Stimulated activated CD8-positive, alpha-beta memory T cell treated with anti-CD3 and anti-CD28 coated beads, Interleukin-15, amount 100 ng/mL, for 1 hour (primary cell): ENCODE measurements around the gene LRP1-AS.

Experiments used
- DNase-seq: peaks from one replicate; pipeline ENCODE4 v3.0.0-alpha.2; 2020; ENCODE audit warnings: low read depth

The LRP1-AS gene

DNA sequence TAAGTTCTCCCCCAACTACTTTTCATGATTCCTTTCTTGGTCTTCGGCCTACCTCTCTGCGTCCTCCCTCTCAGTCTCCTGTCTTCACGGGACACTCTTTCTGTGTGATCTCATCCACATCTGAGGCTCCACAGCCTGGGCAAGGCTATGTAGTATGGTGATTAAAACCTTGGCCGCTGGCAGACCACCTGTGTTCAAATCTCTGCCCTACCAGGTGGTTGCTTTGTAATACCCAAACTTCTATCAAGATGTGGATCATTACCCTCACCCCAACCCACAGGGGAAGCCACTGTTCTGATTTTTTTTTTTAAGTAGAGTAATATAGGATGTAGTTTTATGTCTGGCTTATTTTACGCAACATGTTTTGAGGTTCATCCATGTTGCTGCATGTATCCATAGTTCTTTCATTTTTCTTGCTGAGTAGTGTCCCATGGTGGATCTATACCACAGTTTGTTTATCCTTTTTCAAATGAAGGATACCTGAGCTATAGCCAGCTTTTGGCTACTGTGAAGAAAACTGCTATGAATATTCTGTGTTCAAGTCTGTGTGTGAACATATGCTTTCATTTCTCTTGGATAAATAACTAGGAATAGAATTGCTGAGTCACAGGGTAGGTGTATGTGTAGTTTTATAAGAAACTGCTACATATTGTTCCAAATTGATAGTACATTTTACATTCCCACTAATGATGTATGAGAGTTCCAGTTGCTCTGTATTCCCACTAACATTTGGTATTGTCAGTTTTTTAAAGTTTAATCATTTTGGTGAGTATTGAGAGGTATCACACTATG, 27.9 kb downstream of the LRP1-AS start:
- no peak for DNase-seq

DNA sequence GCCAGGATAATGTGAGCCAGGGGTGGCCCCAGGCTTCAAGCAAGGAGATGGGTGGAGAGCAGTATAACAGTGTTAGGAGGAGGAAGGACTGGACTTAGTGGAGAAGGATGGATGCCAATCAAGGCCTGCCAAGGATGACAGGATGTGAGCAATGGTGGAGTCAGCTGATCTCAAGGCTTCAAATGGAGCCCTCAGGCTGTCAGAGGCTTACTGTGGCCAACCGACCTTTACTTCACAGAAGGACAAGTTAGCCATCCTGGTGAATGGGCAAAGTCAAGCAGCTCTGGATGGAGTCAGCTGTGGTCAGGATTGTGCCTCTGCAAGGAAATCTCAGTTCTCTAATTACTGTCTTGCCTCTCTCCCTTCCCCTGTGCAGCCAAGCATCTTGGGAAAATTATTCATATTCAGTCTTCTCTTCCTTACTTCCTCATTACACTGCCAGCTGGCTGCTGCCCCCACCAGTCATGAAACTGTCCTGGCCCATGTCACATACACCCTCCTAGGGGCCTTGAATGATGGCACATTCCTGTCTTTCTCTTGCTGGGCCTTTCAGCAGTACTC, 28.6 kb downstream of the LRP1-AS start:
- DNase-seq: no peak

DNA sequence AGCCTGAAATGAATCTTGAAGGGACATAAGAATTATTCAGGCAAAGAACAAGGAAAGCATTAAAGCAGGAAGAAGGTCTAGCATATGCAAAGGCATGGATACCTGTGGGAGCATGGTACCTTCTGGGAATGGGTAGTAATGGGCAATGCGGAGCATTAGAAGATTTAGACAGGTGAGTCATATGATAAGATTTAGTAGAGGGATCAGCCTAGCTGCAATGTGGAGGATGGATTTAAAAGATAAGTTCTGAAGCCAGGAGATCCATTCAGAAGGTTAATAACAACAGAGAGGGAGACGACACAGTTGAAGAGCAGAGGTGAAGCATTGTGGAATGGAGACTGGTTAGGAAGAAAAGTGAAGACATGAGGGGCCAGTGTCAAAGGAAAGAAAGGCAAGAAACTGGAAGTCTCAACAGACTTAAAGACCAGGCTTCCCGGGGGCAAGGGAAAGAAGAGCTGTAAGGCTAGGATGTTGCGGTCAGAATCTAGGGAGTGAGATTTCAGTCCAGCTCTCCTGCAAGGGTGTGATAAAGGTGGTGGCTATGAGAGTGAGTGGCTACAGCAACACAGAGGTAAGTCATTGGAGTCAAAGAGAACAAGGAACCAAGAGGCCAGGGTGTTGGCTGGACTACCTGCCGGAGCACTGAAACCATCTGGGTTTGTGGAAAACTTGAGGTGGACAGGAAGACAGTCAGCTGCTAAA, 30.7 kb downstream of the LRP1-AS start:
- no peak for DNase-seq

DNA sequence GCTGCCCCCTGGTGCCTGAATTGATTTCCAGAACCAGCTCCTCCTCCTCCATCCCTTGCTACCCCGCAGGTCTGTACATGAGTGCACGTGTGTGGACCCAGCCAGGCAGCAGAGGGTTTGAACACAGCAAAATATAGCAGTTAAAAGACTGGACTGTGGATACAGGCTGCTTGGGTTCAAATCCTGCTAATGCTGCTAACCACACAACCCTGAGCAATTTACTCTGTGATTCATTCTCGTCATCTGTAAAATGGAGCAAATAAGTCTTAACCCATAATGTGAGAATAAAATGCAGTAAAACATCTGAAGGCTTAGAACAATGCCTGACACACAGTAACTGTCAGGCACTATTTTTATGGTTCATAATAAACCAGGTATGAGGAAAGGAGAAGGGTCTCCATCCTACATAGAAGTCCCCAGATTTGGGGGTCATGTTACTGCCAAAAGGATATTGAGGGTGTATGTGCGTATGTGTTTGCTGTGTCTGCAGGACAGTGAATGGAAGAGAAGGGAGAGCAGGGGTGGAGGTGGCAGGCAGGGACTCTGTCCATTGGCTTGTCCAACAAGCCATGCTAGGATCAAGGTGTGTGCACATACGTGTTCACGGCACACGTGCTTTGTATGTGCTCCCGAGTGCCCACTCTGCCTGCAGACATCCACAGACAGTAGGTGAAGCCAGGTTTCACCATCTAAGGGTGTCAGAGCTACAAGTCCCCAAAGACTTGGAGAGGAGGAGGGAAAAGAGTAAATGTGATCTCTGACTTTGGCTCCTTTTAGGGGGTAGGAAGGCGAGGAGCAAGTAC, 34.7 kb downstream of the LRP1-AS start:
- no peak for DNase-seq

DNA sequence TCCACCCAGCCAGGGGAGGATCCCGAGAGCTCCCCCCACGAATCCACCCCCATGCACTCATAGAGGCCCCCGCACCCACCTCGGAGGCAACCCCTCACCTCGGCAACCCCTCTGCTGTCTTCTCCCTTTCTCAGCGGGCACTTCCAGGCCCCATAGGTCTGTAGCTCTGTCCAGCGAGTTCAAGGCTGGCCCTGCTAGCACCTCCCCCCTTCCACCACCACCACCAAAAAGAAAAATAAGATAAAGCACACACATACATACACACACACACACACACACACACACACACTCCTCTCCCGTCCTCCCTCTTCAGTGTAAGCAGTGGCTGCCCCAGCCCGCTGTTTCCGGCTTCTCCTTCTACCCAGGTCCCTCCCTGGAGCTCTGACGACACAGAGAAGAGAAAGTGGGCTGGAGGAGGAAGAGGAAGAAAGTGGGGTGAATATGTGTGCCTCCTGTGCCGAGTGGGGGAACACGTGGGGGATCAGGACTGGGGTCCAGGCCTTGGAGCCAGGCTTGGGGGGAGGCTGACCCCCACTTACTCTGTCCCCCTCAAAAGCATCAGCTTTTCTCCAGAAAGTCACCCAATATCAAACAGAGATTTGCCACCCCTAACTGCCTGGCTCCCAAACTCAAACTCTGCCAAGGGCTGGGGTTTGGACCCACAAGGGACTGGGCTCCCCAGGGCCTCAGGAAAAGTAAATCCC, 36.2 kb downstream of the LRP1-AS start, which contains the start of gene STAT6:
TSS of gene STAT6 (minus strand) at position 332 of the 704 bp plus-strand sequence. CDS start 3,084 bp downstream, outside the sequence.
- peak; percentile 62 for DNase-seq

DNA sequence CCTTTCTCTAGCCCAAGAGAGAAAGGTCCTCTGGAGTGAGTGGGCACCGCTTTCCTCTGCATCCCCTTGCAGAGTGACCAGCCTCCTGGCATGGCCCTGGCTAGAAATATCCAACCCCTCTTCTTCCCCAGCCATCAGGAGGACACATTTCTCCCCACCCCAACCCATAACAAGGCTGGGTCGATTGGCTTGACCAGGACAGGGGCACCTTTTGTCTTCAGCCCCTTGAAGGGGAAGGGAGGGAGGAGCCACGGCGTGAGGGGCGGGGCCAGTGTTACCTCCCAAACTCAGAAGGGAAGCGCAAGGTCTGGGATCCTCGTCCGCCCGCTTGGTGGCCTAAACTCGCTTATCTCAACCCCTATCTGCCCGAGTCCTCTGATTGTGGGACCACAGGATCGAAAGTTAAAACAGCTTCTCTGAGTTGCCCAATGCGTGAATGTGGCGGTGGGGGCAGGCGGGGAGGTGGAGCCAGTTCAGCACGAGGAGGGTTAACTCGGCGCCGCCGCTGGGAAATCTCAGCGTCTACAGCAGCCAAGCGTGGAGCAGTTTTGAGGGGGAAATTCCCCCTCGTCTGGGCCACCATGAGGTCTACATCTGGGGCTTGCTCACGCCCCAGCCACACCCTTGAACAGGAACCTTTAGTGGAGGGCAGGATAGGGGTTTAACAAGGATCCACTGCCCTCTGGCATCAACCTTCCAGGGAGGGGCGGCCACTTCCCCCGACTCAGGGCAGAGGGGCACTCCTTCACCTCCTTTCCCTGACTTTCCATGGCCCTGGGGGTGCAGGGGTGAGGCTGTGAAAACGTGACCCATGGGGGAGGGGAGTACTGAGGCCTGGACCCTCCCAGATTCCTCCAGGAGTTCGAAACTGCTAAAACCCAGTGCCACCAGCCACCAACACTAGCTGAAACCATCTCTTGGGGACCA, 37.1 kb downstream of the LRP1-AS start:
- peak; percentile 42 for DNase-seq

DNA sequence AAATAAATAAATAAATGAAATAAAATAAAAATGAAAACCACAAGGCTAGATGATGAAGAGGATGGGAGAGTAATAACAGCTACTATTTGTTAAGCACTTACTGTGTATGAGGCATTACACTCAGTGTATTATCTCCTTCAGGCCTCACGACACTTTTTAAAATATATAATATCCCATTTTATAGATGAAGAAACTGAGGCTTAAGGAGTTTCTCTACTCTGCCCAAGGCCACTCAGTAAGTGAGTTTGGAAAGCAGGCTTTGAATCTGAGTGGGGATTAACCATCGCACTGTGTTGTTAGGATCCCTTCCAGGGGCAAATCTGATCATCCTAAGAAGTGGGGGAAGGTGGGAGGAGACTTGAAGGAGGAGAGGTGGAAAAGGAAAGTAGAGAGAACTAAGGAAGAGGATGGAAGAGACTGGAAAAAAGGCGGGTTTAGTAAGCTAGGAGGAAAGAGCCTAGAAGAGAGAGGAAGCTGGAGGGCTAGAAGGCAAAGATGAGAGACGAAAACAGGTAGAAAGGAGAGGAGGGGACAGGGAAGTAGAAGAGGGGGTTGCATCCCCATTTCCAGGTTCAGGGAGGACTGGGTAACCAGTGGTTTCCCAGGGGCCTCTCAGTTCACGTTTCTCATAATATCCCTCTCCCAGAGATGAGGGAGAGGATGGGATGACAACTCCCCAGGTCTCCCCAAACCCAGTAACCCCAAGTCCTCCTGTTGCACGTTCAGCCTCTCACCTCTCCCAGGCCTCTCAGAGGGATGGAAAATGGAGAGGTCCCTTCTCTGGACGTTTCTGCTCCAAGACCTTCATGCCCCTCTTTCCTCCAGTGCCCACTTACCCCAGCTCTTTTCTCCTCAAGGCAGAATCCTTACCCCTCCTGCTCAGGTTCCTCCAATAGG, 38.0 kb downstream of the LRP1-AS start:
- DNase-seq: no peak

DNA sequence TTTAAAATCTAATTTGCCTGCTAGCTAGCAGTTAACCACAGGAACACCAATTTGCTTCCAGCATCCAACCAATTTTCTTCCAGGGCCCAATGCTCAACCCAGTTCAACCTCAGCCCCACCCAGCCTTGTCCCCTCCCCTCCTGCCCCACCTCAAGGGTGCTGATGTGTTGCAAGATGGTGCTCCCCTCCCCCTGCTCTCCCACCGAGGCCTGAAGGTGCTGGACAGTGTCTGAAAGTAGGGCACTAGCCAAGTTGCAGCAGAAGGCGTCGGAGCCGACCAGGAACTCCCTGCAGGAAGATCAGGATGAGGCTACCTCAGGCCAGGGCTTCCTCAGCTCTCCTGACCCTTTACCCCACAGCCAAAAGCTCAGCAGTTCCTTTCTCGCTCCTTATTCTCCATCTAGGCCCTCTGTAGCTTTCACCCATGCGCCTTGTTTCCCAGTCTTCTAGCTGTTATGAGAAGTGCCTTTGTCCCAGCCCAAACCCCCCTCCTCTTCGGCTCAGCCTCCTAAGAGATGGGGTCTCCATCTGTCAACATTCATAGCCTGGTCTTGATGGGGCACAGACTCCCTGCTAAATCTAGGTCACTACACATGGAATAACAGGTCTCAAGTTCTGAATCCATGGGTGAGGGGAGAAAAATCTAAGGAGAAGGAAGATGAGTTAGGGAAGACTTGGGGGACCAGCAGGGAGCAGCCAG, 39.8 kb downstream of the LRP1-AS start:
- DNase-seq: no peak

DNA sequence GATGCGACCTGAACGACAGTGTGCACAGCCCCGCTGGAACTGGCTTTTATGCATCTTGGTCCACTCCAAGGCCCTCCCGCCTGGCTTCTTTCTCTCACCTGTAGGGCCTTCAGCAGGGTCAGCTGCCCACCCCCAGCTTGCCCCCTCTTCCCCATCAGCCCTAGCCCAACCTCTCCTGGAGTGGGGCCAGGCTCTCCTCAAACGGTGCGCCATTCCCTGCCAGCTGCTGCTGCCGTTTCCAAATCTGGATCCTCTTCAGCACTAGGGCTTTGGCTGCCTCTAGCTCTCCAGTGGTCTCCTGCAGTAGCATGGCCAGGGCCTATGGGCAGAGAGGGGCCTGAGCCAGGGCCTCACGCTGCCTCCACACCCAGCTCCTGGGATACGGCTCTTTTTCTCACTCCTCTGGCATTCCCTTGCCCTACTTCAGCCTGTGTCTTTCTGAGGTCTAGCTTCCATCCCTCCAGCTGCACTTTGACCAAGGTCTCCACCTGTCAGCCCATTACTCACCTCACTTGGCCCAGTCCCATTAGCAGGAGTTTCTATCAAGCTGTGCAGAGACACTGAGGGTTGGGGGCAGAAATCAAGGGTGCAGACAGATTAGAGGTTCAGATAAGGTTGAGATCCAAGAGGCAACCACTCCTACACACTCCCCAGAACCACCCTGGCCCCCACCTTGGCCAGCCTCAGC, 41.3 kb downstream of the LRP1-AS start:
- DNase-seq: no peak

DNA sequence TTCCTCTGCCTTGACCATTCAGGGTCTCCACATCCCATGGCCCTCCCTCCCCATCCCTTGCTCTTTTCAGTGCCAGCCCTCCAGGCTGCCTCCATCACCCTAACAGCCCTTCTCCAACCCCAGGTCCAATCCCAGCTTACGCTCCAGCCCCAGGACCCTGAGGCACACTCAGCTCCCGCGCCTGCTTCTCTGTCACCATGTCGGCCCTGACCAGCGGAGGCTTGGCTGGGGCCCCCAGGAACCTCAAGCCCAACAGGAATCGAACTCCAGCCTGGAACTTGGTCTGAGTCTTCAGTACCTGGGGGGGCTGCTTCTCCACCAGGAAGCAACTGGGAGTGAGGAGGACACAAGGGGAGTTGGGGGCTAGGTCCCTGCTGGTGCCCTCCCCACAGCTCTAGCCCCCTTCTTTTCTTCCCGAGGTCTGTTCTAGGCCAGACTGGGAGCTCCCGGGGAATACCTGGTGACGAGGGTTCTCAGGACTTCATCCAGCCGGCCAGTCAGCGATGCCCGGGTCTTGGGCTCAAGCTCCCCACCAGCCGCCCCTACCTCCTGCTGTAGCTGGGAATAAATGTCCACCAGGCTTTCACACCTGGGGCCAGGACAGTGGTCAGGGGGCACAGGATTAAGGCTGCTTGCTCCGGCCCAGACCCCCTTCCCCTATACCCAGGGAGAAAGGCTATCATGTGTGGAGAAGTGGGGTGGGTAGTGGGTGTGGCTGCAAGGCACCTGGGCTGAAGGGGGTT, 42.2 kb downstream of the LRP1-AS start:
- DNase-seq: no peak

DNA sequence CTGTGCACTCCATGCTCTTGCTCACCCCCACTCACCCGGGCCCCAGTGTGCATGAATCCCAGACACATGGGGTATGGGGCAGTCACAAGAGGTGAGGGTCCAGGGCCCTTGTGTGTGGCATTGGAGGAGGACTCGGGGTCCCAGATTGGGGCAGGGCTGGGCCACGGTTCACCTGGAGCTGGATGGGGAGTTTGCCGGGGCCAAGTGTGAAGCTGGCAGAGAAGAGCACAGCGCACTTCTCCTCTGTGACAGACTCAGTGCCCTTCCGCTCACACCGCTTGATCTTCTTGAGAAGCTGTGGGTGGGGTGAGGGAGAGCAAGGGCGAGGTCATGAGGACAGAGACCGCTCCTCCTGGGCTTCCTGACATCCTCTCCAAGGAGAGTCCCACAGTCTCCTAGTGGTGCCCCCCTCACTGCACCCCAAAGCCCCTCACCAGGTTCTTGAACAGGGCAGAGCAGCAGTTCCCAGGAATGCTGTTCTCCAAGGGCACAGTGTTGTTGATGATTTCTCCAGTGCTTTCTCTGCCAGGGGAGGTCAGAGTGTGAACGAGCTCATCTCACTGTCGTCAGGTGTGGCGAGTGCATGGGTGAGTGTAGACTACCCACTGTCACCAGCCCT, 43.0 kb downstream of the LRP1-AS start:
- no peak for DNase-seq

DNA sequence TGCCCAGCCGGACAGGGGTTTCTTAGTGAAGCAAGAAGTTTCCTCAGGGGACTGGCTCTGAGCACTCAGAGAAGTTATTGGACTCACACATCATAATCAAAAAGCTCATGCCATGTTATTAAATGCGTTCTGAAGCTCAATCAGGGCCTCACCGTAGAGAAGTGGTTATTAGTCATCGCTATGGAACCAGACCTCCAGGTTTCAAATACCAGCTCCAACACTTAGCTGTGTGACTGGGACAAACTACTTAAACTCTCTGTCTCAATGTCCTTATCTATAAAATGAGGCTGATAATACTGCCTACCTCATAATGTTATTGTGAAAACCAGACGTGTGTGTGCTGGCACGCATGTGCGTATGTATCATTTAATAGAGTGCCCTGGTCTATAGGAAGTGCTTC, 43.6 kb downstream of the LRP1-AS start:
- DNase-seq: no peak

DNA sequence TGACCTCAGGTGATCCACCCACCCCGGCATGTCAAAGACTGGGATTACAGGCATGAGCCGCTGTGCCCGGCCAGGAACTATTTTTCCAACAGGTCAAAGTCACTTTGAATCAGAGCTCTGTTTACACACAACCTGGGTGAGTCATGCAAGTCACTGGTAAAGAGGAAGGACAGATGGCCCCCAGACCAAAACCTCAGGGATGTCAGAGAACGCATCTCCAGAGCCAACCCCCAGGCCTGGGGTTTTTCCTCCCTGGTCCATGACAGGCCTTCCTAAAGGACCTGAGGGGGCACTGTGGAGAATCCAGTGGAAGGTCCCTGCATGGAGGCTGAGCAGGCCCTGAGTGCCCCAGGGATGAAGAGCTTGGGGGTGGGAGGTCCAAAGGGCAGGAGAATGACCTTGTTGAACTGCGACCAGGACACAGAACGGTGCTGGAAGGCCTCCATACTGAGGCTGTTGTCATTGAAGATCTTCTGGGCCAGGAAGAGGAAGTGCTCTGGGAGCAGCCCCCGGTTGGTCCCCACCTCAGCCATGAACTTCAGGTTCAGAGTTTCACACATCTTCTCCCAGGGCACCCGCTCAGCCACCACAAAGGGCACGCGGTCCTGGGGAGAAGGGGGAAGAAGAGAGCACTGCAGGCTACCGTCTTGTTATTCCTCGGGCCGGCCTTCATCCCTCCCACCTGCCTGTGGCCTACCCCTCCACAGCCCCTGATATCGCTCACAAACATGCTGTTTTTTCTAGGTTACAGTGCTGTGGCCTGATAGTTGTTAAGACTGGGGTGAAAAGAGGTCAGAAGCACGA, 45.3 kb downstream of the LRP1-AS start:
- no peak for DNase-seq

DNA sequence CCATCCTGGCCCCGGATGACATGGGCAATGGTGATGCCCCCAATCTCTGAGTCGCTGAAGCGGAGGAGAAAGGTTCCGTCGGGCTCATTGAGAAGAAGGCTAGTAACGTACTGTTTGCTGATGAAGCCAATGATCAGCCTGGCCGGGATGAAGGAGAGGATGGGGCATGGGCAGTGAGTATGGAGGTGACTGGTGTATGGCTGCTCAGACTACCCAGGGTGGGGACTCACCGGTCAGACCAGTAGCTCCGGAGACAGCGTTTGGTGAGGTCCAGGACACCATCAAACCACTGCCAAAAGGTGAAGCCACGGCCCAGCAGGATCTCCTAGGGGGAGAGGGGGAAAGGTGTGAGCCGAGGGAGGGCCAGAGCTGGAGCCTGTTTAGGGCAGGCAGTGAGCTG, 47.7 kb downstream of the LRP1-AS start:
- DNase-seq: no peak

DNA sequence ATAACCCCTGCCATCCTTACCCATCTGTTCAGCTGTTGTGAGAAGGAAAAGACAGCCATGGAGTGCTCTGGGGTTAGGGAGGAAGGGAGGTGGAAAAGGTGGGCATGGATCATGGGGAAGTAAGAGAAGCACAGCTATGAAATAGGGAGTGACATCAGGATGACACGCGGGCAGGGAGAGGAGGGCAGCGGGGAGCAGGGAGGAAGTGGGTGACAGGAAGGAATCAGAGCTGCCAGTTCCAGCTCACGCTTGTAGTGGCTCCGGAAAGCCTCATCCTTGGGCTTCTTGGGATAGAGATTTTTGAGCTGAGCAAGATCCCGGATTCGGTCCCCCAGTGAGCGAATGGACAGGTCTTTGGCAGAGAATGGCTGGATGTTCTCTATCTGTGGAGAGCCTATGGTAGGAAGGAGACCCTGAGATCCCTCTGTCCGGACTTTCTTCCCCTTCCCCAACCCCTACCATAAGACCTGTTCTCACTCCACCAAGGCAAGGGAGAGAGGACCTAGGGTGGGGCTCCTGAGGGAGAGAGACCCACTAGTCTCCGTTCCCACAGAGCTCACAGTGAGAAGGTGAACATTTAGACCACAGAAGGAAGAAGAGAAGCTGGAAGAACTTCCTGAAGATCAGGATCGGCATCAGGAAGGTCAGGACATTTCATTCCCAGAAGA, 48.2 kb downstream of the LRP1-AS start:
- no peak for DNase-seq

DNA sequence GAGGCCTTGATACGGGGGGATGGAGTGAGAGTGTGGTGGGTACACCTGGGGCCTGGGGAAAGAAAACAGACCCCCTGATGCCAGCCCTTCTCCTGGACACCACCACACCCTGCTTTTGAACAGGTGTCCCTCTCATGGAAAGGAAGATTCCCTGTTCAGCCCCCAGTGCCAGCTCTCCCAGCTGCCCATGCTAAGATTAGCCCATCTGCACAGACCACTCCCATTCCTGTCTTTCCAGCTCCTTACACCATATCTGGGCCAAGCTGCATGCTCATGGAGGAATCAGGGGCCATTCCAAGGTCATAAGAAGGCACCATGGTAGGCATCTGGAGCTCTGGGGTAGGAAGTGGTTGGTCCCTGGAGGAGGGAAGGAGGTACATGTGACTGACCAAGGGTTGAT, 48.9 kb downstream of the LRP1-AS start:
- no peak for DNase-seq
